ENCODE data around the gene KIAA0232.
"Not testable (repeated sequence)": the region's sequence is repeated elsewhere in the genome, so short reads cannot be mapped to it uniquely, and the experiment has no call there.

KIAA0232 gene

GRCh38 chr4:6754481-6755087, 27.9 kb upstream of the KIAA0232 start:
- DNase-seq (ENCODE audit: low read depth) = no peak

- DNase-seq (ENCODE audit: low read depth) = no peak
These were observed 27.3 kb upstream of the KIAA0232 start for GRCh38 chr4:6755088-6755753.

- not testable (repeated sequence) for DNase-seq (ENCODE audit: low read depth)
These were observed 26.2 kb upstream of the KIAA0232 start for GRCh38 chr4:6756345-6756744.

- no peak for DNase-seq (ENCODE audit: low read depth)
These were observed 23.8 kb upstream of the KIAA0232 start for GRCh38 chr4:6758728-6759127.

GRCh38 chr4:6760865-6761264, 21.7 kb upstream of the KIAA0232 start:
- DNase-seq (ENCODE audit: low read depth) = no peak

- no peak for DNase-seq (ENCODE audit: low read depth)
These were observed 20.6 kb upstream of the KIAA0232 start for GRCh38 chr4:6761649-6762615.

- no peak for DNase-seq (ENCODE audit: low read depth)
These were observed 19.1 kb upstream of the KIAA0232 start for GRCh38 chr4:6763330-6763851.

- DNase-seq (ENCODE audit: low read depth) = no peak
These were observed 17.4 kb upstream of the KIAA0232 start for GRCh38 chr4:6764976-6765620.

DNA sequence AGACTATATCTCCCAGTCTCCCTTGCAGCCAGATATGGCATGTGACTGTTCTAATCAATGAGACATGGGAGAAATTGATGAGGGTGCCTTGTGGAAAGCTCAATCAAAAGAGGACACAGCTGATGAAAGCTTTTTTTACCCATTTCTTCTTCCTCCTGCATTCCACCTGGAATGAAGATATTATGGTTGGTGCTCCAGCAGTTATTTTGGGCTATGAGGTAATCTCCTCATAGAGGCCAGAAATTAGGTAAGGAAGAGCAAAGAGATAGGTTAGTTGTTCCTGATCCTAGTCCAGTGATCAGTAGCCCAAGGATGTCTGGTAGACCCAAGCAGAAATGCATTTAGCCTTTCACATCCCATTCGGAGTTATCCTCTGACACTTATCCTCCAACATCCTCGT, 16.8 kb upstream of the KIAA0232 start:
- no peak for DNase-seq (ENCODE audit: low read depth)

GRCh38 chr4:6767386-6767747, 15.2 kb upstream of the KIAA0232 start:
- DNase-seq (ENCODE audit: low read depth) = no peak

- DNase-seq (ENCODE audit: low read depth) = no peak
These were observed 14.6 kb upstream of the KIAA0232 start for GRCh38 chr4:6767748-6768538.

DNA sequence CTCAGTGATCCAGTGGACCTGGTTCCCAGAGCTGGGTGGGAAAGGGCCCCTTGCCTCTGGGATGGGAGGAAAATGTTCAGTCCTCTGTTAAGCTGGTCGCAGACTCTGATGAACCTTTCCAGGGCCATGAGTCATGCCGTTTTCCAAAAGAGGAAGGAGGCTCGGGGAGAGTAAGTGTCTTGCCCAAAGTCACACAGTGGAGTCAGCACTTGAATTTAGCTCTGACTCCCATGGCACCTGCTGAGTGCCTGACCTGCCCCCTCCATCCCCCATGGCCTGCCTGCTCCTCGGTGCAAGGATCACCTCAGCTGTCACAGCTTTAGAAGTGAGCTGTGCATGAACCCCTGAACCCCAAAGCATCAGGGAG, 14.0 kb upstream of the KIAA0232 start:
- DNase-seq (ENCODE audit: low read depth) = no peak

GRCh38 chr4:6769233-6769988, 13.1 kb upstream of the KIAA0232 start:
- no peak for DNase-seq (ENCODE audit: low read depth)

GRCh38 chr4:6769989-6770420, 12.5 kb upstream of the KIAA0232 start:
- DNase-seq (ENCODE audit: low read depth) = no peak

GRCh38 chr4:6770581-6771228, 11.8 kb upstream of the KIAA0232 start:
- no peak for DNase-seq (ENCODE audit: low read depth)

DNA sequence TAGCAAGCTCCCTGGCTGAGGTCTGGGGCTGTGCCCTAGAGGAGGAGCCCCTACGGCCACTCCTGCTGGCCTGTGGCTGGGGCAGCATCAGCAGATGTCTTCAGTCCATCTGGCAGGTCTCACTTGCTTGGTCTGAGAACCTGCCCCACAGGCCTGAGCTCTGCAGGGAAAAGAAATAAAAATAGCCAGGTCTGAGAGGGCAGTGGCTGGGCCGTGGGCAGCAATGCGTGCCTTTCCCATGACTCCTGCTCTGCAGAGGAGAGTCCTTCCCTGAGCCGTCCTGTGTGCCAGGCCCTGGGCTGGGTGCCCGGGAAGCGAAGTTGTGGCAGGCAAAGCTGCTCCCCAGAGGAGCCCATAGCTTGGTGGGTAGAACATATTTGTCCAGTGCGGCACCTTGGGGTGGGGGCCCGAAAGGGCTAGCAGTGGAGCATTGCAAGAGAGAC, 11.3 kb upstream of the KIAA0232 start:
- DNase-seq (ENCODE audit: low read depth) = no peak

DNA sequence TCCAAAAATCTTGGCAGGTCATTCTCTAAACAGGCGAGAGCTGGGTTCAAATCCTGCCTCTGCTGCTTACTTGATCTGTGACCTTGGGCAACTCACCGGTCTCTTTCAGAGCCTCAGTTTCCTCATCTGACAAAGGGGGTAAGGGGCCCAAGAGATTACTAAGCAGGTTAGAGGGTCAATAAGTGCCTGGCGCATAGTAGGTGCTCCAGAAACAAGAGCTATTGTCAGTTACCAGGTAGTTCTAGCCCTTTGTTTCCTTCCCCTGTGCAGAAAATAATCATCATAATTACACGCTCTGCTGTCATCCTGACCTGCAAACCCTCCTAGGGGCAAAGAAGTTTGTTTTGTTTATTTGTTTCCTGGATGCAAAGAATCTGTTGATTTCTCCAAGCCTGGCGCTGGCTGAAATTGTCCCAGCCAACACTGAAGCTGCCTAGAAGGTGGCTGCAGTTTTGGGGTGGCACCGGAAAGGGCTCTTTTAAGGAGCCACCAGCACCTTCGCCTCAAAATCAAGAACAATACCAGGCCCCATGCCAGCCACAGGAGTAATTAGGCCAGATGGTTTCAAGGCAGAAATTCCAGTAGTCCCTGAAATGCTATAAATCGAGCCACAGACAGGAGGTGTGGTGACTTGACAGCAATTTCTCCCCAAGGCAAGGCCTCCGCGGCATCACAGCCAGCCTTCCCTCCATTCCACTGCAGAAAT, 10.2 kb upstream of the KIAA0232 start:
- no peak for DNase-seq (ENCODE audit: low read depth)

- no peak for DNase-seq (ENCODE audit: low read depth)
These were observed 9.4 kb upstream of the KIAA0232 start for GRCh38 chr4:6773106-6773505.
